HG03342 (cell line): ENCODE data around the gene SSBP3.

Source experiments
- ATAC-seq: cut with Tn5 transposase; IDR thresholded peaks from one replicate; pipeline ENCODE4 v1.9.1; 2021; ENCODE audit warnings: mild to moderate bottlenecking, moderate library complexity; ENCODE audit not compliant: unreplicated experiment

SSBP3 gene

DNA sequence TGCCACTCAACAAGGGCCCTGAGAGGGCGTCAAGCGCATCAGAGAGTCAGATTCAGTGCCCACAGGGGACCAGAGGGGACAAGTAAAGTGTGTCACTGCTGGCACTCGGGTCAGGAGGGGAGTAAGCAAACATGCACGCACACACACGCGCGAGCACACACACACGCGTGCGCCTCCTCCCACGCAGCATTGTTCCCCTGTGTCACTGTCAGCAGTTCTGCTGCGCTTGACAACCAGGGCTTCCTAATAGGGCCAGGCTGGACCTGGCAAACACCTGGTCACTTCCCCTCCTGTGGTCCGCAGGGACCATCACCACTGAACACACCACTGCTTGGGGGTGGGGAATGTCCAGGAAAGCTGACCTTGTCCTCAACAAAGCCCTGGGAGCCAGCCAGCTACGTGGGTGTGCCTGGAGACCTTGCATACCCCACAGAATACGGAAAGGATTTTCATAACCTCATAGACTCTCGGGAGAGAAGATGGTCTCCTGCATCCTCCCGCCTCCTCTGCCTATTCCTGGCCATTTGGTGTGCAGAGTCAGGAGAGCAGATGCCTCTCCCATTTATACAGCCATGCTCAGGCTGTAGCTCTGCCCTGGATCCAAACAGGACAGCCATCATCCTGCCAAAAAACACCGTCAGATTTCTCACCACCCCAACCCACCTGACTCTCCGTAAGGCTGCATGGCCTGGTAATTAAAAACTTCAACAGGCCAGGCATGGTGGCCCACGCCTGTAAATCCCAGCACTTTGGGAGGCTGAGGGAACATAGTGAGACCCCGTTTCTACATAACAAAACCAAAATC is 73.2 kb downstream of the SSBP3 start:
- ATAC-seq: no peak

DNA sequence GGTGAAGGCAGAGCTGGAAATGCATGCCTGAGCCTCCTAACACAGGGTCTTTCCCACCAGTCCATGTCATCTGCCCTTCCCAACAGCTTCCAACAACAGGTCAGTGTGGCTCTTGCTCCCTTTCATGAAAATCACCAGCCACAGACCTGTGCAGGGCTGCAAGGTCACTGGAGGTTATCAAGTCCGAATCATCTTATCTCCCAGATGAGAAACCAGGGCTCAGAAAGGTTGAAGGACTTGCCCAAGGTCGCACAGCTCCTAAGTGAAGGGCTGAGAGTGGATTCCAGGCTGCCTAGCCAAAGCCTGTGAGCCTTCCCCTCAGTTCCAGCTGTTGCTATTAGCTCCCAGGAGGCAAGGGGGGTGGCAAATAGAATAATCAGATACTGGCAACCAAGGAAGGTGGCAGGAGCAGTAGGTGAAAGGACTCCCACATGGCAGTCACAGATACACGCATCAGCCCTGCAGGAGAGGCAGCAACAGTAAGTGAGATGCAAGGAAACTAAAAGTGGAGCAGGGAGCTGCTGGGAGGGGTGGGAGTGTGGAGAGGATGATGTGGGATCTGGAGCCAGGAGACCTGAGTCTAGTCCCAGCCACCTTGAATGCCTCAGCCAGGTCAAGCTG is 74.2 kb downstream of the SSBP3 start:
- ATAC-seq: no peak

DNA sequence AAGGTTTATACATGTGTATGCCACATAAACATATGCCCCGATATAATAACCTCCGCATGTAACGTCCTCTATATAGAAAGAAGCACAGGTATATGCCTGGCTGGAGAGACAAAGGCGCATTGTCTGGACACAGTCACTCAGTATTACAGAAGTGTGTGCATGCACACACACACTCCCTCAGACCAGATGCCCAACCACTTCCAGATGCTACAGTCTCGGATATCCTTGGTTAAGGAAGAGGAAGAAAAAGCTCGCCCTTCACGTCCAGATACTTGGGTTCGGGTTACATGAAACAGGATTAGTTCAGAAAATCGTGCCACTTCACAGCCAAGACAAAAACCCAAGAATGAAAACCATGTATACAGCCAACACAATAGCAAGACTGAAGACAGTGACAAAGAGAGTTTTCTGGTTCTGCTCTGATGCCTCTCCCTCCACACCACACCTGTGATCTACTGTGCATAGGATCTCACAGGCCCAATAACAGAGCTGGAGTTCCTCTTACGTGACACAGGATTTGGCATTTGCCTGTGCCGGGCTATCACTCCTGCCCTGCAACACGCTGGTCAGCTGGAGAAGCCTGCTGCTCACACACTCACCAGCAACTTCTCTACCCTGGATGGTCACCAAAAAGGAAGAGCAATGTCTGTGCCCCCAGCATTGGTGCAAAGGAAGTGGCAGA is 75.0 kb downstream of the SSBP3 start:
- ATAC-seq: no peak

DNA sequence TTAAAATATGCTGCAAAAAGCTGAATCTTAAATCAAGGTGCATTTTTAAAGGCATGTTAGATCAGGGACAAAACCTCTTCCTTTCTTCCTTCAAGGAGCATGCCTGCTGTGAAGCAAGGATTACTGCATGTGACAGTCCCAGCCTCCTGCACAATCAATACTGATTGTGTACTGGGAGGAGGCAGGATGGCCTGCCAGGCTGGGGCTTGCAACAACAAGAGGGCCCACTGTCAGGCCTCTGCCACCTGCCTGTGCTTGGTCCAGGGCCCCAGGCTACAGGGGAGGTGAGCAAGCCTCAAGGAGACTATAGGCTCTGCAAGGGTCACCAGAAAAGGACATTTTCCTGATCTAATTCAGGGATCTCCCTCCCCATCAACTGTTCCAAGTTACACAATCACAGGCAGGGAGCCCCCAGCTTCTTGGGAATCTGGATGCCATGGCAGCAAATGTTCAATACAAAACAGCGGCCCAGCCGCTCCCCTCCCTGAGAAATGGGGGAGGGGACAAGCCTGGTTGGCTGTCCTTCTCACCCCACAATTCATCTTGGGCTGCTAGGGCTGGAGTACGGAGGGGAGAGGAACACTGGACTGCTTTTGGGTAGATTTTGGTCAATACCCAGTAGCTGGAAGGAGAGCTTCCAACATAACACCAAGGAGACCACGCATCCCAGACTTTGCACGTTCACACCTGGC is 76.7 kb downstream of the SSBP3 start:
- ATAC-seq: no peak

DNA sequence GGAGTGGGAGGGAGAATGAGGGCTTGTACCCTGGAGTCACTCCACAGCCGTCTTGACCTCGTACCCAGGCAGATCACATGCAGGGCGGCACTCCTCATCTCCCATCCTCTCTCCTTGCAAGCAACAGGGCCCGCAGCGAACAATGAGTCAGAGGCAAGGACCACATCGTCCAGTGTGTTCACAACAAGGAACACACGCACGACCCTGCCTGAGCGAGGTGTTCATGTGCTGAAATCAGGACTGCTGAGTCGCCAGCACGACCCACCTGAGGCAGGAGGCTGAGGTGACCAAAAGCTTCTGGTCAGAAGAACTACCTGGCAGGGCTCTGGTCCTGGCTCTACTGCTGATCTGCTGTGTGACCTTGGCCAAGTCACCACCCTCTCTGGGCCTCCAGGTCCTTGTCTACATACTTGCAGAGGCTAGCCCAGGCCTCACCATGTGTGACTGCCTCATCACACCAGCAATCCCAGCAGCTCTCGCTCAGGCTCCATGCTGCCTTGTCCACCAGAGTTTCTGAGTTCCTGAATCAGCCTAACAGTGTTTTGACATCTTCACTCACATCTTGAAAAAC is 78.0 kb downstream of the SSBP3 start:
- no peak for ATAC-seq

DNA sequence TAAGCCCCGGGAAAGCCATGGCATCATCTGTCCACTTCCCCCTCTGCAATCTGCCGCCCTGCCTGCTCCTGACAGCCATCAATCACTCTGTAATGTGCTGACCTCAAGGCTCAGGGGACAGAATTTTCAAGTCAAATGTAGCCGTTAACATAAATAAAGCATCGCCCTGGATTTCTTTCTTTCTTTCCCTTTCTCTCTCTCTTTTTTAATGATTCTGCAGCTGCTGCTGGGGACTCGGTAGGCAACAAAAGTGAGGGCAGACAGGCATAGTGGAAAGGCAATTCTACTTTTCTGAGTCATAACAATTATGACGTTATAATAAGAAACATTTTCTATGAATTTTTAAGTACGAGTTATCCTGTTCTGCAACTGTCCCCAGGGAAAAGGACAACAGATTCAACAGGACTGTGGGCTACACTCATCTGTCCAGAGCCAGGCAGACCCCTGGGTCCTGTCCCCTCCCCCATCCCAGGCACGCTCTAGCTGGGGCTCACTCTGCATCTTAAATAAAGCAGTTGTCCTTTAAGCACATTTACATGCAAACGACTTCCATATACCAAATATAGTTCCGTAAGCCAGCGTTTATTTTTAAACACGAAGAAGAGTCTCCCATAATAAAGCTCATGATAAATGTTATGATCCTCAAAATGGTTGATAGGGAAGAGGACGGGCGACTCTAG is 78.7 kb downstream of the SSBP3 start:
- ATAC-seq: no peak

DNA sequence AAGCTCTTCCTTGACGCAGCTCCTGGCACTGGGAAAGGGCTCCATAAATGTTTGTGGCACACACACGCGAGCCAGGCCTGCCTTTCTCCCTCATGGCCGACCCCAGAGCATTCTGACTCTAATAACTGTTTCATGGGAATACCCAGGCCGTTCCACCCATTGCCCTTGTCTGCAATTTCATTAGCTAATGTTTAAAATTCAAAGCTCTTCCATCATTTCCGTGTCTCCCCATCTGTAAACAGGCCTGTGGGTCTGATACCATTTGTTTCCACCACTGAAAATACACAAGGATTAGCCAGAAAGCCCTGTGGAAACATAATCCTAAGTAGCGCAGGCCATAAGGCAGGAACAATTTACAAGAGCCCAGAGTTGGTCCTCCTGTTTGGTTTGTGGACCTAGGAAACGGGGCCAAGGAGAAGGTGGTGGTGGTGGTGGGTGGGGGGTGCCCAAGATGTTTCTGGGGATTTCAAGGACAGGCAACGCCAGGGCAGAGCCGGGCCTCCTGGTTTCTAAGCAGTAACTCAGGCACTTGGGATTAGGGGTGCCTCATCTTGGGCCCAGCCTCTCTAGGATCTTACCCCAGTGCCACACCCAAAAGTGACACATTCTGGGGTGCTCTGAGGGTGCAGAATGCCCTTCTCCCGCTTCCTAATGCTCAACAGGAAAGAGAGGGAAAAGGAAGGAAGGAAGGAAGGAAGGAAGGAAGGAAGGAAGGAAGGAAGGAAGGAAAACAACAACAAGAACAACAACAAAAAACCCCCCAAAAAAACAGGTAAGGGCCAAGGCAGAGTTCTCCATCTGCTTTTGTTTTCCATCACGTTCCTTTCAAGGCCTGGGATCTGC is 79.4 kb downstream of the SSBP3 start:
- ATAC-seq: no peak

DNA sequence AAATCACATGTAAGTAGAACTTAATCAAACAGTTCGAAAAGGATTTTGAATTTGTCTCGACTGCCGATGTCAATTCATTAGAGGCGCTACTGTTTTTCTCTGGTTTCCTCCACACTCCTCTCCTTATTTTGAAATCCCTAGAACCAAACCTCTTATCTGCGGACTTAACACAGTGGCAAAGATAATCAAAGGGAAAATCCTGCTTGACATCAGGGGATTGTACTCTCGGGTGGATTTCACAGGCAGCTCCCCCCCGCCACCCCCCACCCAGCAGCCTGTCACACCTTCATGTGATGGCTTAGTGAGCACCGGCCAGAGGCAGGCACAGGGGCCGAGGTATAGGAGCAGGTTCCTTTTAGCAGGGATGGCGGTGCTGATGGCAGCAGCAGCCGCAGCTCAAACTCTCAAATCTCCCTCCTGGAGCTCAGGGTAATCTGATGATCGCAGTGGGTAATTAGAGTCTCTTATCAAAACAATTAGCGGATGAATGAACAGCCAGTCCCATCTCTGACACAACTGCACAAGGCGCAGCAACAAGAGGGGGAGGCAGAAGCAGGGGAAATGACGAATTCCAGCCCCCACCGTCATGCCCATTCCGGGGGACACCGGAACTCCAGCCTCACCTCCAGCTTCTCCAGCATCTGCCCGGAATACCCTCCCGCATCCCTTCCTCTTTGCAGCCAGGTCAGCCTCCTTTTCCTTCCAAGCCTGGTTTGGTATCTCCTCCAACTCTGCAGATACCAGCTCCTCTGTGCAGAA is 80.3 kb downstream of the SSBP3 start:
- ATAC-seq: no peak

DNA sequence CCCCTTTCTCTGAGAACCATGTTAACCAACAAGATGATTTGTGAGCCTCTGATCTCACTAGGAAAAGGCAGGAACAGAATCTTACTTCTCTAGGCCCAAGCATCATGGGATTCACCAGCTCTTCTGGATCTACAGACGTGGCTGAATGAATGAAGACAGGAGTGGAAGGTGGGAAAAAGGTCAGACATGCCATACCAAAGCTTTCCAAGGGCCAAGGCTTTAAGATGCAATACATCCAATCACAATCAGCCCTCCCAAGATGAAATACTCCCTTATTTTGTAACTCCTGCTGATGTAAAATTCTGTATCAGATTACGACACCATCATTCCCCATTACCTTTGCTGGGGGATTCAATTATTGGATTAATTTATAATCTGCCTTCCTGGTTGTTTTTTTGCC is 80.9 kb downstream of the SSBP3 start:
- no peak for ATAC-seq

DNA sequence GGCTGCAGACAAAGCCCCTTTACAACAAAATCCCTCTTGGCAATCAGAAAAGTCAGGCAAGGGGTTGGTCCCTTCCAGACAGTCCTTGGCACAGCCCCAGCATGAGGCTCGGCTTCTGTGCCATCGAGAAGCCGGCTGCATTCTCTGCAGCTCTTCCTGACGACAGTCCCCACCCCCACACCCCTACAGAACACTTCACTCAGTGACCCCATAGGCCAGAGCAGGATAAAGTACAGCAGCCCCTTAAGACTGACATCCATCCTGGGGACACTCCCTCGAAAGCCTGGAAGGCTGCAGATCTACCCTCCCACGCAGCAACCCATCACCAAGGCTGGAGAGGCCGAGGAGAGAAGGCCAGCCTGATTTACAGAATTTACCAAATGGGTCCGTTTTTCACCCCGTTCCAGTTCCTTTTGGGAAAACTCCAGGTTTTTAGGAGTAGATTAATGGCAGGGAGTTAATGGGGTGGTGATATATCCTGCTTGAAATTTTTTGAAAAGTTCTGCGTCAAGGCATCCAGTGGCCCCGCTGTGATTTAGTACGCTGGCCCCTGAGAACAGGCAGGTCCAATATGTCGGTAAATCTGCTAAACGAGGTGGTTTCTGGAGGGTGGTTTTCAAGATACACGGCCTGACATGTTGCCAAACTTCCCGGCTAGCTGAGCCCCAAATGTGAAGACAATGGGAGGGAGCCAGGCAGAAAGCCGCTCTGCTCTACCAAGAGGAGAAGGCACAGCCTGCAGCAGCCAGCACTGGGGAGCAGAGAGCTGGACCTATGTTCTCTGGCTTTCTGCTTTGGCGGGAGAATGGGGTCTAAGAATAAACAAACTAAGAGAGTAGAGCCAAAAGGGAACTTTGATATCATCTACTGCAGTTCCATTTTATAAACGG is 81.7 kb downstream of the SSBP3 start:
- ATAC-seq: no peak

DNA sequence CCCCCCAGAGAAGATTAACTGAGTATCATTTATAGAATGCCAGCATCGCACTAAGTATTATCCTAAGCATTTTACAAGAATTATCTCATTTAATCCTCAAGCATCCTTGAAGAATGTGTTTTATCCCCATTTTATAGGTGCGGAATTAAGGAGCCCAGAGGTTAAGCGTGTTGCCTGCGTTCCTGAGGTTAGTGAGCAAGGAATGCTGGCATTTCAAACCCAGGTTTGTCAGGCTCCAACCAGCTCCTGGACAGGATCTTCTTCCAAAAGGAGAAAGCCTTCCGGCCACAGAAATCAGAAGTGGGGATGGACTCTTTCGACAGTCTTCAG is 82.3 kb downstream of the SSBP3 start:
- ATAC-seq: no peak

DNA sequence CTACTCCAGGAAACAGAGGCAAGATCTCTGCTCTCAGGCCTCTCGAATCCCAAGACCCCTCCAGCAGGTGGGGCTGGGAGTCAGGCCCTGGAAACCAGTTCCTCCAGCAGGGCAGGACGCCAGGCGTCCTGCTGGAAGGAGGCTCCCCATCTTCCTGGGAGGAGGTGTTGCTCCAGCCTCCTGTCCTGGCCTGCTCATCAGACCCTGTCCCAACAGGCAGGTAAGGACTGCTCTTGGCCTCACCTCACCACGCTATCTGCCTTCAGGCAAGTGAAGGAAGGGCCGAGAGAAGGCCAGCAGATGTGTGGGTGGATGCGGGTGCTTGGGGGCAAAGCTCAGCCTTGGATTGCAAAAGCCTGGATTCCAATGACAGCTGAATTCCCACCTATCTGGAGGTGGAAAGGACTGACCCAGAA is 82.9 kb downstream of the SSBP3 start:
- no peak for ATAC-seq

DNA sequence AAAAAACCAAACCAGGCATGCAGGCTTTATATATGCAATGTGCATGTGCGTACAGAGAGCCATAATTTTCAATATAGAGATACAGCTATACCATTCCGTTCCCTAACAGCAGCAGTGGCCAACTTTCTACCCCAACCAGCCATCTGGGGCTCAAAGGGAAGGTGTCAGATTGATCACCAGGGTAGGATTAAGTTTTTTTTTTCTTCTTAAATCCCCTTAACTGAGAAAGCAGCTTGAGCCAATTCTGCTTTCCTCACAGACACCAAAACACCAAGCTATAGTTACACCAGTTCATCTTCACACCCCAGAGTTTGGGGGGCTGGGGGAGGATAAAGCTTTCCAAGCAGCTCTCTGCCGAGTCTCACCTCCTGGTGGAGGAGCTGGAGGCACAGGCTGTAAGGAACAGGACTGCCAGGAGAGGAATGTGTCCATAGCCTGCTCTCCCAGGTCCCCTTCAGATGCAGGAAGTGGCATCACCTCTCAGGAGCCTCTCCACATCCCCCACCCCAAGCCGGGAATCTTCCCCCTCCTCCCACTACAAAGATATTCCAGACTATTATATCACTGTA is 87.9 kb downstream of the SSBP3 start:
- no peak for ATAC-seq

DNA sequence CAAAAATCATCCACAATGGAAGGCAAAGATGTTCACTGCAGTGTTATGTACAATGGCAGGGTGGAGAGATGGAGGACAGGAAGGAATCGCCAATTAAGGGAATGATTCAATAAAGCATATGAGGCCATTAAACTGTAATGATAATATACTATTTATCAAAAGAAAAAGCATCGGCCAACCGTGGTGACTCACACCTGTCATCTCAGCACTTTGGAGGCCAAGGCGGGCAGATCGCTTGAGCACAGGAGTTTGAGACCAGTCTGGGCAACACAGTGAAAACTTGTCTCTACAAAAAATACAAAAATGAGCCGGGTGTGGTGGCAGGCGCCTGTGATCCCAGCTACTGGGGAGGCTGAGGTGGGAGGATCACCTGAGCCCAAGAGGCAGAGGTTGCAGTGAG is 89.1 kb downstream of the SSBP3 start:
- ATAC-seq: no peak

DNA sequence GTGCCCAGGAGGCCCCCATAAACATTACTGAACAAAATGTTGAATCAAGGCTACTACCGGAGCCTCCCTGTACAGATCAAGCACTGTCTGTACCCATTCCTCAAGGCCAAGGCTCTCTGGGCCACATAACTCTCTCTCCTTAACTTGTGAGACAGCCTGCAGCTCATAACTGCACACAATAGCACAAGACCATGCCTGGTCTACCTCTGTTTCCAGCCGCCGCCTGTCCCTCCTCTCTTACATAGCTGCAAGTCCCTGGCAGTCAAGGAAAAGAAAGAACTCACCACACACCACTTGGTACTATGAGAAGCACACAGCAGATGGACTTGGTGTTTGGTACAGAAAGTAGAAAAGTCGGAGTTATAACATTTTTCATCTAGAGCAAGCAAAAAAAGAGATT is 91.1 kb downstream of the SSBP3 start:
- no peak for ATAC-seq

DNA sequence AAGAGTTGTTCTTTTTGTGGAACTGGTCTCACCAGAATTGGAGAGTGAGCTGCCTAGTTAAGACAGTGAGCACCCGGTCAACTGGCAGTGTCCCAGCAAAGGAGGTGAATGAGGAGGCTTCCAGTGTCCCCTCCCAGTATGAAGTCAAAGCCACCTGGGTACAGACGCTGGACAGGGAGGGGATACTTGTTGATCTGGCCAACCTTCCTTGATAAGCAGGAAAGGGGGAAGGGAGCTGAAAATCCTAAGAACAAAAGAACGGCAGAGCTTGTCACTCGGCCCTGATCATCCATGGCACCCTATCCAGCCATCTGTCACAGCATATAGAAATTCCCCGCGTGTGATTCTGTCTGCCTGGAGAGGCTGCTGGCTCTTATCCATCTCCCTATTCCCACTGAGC is 91.5 kb downstream of the SSBP3 start:
- no peak for ATAC-seq

DNA sequence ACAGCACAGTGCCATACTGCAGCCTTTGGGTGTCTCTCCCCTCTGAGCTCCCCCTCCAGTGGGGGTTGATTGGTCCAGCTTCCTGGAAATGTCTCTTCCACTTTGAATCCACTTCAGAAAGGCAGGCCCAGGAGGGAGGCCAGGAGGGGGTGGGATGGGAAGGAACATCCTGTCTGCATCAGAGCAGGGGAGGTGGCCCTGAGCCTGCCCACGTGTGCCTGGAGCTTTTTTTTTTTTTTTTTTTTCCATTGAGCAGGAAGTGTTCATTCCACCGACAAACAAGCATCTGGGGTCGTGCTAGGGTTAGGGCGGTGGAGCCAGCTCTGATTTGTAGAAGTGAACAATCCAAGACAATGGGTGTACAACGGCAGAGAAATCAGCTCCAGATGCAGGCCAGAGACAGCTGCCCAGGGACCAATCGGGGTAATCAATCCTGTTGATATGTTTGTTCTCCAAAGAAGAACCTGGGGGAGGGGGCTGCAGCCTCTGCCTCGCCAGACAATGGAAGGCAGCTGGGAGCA is 93.3 kb downstream of the SSBP3 start:
- ATAC-seq: no peak

DNA sequence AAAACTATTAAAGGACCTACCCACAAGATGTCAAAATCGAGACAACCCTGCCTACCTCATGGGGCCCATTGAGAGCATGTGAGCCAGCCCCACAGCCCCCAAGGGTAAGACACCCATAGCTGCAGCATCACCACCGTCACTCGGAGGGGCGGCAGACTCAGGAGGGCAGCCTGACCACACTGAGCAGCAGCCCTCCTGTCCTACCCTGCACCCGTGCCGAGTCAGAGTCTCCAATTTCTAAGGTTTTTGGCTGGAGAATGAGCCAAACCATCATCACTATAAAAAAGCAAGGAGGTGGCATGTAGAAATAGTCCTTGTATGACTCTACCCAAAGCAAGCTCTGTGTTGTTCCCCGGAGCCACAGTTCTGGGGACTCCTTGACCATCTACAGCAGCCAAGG is 94.7 kb downstream of the SSBP3 start:
- ATAC-seq: no peak
